ENCODE measurements around the gene WRAP73.

DNA sequence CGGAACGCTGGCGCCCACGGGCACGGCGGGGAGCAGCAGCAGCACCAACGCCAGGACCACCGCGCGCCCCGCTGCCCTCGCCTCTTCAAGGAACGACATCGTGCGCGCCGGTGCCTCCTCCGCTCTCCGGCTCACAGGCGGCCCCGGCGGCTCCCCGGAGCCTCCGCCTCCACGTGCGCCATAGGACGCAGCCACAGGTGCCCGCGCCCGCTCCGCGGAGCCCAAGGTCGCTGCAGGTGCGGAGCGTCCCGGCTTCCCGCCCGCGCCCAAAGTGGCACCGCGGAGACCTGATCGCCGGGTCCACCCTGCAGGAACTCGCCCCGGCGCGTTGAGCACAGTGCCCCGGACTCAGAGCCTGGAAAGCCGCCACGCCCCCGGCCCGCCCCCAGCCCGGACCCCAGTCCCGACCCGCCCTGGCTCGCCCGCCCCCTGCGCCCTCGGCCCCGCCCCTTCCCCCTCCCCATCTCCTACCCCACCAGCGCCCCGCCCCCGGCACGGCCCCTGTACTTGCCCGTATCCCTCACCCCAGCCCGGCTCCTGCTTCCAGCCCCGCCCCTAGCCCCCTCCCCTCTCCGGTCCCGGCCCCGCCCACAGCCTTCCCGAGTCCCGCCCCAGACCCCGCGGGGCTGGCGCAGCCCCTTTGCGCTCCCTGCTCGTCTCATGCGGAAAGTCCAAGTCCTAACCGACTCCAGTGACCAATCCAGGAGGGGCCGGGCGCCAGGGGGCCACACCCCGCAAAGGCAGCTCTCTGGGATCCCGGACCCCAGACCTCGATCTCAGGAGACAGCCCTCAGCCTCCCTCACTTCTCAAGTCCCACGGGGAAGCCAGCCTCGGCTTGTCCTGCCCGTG lies 38.5 kb downstream of the WRAP73 start, which contains the start of gene MEGF6:
- no peak for TF ChIP-seq POLR2A (IDR thresholded peaks at IDR 0.05; ENCODE audit: low read depth, low read length)
- TF ChIP-seq POLR2AphosphoS5 (IDR thresholded peaks at IDR 0.05; ENCODE audit: low read depth, low read length) = no peak
- no peak for TF ChIP-seq TAF1 (IDR thresholded peaks at IDR 0.05; ENCODE audit: borderline replicate concordance, low read depth, low read length)
